Fibroblast of skin of abdomen (primary cell): ENCODE results near the gene UBE3B.

ENCODE experiments used
- DNase-seq: peaks from one replicate; pipeline ENCODE4 v3.0.0-alpha.2; 2013

UBE3B gene

DNA sequence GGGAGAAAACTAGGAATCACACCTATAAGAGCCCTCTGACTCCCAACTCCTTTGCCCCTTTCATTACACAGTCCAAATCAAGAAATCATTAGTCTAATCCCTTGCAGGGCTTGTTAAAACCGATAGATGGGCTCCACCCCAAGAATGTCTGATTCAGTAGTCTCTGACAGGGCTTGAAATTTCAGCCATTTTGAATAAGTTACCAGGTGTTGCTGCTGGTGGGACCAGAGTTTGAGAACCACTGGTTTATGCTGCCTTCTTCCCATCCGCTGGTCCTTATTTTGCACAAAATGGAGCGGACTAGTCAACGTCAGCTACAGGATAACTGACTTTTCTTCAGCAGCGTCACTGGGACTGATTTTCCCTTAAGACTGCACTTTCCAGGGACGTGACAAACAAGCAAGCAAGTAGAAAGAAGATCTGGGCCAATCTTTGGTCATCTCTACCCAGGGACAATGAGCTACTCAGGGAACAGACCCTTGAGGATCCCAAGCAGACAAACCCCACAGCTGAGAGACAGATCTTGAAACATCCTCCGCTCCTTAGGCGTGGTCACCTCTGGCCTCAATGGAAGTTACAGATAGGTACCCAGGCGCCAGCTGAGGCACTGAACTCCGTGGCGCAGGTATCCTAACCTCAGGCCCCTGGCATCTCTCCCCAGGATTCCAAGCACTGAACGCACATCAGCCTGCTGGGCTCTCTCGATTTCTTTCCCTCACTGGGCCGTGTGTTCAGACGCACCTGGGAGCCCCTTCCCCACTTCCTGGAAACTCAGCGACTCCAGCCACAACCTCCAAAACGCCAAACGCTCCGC, 1.2 kb upstream of the UBE3B start:
- DNase-seq, result peak; percentile 30

DNA sequence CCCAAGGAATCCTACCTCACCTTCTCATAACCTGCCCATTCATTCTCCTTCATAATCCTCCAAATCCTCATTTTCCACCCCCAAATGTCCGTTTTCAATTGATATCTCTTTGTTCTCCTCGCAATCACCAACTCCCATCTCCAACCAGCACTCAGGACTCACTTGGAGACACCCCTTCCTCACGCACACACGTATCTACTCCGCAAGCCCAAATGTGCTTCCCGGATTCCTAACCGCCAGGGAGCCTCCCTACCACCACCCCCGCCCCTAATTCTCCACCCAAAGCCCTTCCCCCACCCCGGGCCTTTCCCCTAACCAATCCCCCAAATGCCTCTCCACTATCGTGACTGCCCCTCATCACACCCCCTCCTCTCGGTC, 638 bp upstream of the UBE3B start:
- DNase-seq, result no peak

DNA sequence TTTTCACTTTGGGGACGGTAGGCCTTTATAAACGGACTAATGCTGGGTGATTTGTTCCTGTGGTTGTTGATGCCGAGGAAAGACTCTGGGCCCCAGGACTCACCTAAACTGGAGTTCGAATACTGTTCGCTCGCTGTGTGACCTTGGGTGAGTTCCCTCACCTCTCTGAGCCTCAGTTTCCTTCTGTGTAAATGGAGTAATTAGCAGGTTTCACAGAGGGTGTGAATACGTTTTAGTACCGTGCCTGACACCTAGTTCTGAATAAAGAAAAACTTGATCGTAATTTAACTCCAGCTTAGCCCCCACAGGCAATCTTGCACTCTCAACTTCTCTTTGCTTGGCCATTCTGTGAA, 505 bp downstream of the UBE3B start:
- DNase-seq, result no peak

DNA sequence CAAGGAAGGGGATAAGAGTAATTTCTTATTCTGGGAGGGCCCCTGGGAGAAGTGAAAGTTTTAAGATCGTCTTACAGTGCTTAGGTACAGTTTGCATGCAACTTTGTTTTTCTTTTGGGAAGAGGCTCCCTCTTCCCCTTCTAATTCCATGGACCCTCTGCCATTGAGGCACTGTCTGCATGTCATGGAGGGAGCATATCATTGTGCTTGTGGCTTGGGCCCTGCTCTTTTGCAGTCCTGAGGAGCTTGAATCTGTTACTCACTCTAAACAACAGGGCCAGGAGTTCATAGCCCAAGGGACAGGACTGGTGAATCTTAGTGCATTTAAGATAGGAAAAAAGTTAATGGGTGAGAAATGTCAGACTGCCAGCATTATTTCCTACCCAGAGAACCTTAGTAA, 2.3 kb downstream of the UBE3B start:
- no peak for DNase-seq

DNA sequence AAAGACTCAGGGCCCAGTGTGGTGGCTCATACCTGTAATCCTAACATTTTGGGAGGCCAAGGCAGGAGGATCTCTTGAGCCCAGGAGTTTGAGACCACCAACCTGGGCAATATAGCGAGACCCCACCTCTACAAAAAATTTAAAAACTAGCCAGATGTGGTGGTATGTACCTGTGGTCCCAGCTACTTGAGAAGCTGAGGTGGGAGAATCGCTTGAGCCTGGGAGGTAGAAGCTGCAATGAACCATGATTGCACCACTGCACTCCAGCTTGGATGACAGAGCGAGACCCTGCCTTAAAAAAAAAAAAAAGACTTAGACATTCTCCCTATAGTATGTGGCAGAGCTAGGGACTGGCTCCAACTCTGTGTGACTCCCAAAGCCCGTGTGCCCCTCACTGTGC, 2.9 kb downstream of the UBE3B start:
- DNase-seq, result no peak

DNA sequence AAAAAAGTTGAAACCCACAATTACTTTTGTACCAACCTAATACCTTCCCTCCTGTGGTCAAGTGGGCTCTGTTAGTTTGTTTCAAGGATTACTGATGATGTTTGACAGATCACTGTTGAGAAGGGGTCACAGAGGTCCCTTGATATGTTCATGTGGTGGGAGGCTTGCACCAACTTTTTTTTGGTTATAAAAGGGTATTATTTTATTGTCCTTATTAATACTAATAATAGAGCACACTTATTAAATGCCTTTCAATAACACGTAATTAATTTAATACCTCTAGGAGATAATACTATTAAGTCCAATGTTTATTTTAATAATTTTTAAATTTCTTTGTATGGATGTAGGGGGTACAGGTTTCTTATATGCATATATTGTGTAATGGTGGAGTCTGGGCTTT, 4.4 kb downstream of the UBE3B start:
- DNase-seq, result no peak

DNA sequence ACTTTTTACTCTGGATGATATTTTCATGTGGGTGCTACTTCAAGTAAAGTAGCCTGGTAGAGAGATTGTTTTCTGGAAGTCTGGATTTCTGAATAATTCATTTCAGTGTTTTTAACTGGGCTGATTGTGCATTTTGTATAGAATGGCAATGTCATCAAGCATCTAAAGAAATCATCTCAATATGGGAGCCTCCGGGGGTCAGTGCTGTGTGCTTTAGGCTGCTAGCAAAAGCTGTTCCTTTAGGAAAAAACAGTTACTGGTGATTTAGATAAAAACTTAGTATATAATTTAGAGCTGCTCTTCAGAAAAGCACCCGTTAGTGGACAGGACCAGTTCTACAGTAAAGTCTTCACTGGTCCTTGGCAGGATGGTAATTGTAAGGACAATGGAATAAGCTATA, 5.1 kb downstream of the UBE3B start:
- DNase-seq, result no peak

DNA sequence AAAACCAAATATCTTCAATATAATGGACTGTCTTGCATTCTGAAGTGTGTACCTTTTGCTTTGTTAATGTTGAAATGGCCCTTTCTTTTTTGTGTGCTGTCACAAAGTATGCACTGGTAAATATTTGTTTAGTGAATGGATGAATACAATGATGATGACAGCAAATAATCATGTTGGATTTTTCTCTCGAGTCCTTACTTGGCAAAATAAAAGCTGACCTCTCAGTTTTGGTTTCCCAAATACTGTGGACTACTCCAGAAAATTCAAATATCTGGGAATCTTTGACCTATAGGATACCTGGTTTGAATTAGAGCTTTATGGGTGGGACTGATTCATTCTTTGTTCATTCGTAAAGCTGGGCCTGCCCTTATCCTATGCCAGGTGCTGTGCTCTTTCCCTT, 5.5 kb downstream of the UBE3B start:
- no peak for DNase-seq

DNA sequence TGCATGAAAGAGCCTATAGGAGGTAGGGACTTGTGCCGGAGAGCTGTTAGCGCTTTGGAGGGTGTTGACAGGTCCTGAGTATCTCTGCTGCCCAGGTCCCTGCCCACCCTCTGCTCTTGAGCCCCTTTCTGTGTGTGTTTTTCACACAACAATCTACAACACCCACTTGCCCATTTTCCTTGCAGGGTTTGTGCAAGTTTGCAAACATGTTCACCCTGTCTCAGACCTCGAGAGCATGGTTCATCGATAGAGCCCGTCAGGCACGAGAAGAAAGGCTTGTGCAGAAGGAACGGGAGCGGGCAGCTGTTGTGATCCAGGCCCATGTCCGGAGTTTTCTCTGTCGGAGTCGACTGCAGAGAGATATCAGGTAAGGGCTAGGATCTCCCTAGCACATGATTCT, 5.9 kb downstream of the UBE3B start:
- DNase-seq, result no peak

DNA sequence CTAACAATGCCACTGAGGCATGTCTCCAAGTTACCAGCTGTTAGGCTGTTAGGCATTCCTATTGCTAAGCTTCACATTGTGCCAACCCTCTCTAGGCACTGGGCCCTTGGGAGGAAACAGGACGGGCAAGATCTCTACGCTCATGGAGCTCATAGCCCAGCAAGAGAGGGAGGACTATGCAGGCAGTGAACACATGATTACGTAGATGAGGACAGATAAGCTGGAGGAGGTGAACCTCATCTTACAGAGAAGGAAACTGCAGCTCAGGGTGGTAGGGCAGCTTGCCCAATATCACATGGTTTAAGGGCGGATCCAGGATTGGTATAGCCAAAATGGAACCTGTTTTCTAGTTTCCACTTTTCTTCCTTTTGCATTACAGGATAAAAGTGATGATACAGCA, 7.8 kb downstream of the UBE3B start:
- no peak for DNase-seq

DNA sequence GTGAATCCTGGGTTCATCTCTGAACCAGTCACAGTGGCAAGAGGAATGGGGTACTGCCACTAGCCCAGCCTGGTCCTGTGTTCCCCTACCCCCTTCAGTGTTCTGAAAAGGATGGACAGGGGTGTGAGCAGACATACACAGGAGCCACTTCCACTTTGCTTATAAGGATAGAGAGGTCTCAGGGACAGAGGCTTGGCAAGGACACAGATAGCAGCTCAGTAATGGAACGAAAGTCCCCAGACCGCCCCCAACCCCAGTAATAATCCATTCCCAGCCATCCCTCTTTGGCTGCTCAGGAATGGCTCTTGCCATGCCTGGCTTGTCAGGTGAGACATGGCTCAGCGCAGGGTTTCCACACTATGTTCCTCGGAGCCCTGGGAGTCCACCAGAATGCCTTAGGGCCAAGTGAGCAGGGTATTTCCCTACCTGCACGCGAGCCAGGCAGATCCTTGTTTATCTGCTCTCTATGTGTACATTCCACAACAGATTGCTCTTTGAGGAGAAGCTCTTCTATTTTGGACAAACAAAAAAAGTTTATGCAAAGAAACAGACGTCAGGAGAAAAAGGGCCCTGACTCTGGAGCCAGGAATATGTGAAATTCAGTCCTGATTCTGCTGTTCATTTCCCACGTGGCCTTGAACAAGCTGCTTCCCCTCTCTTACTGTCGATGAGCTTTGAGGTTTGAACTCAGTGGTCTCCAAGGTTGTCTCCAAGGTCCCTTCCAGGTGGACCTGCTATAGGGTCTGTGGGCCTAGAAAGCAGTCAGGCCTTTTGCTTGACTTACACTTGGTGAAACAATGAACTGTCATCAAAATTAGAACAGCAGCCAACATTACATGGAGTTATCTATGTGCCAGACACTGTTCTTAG, 10.0 kb downstream of the UBE3B start:
- DNase-seq, result no peak

DNA sequence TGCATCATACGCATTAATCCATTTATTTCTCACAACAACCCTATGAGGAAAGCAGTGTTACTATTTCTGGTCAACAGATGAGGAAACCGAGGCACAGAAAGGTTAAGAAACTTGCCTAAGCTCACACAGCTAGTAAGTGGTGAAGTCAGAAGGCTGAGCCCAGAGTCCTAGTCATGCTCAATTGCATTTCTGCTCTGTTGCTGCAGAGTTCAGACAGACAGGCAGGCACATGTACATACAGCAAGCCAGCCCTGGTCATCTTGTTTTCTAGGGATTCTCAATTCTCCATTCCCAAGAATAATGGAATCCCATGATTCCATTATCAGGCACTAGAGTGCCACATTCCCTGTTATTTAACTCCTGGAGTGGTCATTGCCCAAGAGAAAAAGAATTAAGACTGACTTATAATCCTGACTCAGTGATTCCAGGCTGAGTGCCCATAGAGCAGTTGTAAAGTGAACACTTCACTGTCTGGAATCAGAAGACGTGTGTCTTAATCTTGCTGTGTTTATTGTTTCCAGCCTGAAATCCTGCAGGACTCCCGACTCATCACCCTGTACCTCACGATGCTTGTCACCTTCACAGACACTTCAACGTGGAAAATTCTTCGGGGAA, 10.7 kb downstream of the UBE3B start:
- no peak for DNase-seq

DNA sequence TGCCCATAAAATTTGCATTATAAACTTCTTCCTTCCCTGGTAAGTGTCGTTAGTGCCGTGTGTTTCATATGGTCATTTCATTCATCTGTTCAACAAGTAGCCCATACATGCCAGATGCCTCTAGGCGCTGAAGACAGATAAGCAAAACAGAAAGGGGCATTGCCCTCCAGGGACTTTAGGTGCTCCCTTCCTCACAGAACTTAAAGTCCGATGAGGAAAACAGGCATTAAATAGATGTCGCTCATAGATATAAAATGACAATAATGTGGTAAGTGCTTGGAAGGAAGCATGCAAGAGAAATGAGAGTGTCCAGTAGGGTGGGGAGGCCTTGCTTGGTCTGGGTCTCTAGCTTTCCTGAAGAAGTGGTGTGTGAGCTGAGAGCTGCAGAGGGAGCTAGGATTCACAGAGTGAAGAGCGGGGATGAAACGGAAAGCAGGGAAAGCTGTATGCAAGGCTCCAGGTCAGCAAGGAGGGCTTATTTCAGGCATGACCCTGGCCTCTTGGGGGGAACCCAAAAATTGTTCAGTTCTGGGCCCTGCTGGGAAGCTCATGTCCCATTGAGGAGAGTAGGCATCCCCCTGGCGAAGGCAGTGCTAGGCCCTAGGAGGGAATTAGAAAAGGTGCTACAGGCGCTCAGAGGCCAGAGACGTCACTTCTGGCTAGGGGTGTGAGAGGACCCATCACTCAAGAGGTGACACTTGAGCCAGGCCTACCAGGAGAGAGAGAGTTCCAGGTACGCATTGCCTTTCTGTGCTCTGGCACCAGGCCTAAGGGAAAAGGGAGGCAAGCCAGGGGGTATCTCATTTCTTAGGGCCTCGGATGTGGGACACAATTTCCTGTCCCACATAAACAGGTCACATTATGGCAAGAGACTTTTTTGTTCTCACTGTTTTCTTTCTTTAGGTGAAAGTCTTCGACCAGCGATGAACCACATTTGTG, 11.9 kb downstream of the UBE3B start:
- DNase-seq, result no peak

DNA sequence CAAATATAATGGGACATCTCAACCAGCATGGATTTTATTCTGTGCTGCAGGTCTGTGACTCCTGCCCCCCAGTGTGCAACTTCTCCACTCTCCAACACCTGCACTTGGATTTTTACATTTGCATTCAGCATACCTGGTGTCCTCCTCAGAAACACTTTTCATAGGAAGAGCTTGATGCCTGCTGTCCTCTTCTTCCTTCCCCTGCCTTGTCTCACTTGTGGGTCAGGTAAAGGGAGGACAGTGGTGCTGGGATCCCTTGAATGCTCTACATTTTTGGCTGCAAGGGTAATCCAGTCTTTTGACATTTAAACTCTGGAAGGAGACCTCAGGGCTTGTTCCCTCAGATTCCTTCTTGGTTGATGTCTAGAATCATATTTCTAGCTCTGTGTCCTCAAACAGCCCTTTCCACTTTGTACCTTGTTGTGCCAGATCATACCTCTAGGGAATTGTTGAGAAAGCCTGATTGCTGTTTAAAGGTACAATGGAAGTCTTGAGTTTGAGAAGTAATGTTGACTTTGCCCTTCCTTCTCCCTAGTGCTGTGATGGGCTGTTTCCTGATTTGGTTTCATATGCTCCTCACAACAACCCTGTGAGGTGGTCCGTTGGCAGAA, 12.6 kb downstream of the UBE3B start:
- DNase-seq, result no peak

DNA sequence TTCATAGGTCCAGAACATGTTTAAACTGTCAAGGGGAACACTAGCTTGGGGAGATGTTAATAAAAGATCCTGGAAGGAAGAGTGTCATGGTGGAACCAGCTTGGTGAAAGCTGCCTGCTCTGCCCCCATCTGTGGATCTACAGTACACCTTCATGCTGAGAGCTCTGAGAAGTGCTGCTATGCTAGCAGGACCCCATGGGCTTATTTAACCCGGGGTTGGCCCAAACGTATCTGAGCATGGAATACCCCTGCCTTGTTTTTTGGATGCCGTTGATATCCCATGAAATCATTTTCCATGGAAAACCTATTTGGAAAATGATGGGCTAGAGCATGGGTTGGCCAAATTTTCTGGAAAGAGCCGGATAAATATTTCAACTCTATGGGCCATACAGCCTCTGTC, 14.2 kb downstream of the UBE3B start:
- no peak for DNase-seq

DNA sequence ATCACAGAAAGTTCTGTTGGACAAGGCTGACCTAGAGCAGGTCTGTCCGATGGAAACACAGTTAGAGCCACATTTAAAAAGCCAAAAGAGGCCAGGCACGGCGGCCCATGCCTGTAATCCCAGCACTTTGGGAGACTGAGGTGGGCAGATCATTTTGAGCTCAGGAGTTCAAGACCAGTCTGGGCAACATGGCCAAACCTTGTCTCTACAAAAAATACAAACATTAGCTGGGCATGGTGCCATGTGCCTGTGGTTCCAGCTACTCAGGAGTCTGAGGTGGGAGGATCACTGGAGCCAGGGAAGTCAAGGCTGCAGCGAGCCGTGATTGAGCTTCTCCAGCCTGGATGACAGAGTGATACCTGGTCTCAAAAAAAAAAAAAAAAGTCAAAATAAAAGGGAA, 14.9 kb downstream of the UBE3B start:
- DNase-seq, result no peak

DNA sequence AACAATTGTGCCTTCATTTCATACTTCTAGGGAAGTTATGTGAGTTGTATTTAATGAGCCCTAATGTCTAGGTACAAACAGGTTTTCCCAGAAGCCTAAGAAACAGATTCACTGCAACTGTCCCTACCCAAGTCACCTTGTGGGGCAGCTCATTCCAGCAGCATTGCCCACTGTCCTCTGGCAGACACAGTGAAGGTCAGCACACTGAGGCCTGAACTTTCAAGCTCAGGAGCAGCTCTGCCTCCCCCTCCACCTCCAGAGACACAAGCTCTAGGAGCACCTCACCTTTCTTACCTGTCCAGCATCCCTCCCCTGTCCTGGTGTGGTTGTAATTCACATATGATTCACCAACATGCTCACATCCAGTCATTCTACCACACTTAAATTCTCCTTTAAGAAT, 15.7 kb downstream of the UBE3B start:
- DNase-seq, result no peak

DNA sequence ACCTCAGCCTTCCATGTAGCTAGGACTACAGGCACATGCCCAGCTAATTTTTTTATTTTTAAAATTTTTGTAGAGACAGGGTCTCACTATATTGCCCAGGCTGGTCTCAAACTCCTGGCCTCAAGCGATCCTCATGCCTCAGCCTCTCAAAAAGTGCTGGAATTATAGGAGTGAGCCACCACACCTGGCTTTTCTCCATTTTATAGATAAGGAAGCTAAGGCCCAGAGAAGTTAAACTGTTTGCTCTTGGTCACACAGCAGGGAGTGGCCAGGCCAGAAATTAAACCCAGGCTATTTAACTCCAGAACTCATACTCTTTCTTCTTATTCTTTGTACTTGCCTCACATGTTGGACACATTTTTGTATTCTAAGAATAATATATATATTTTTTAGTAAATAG, 16.5 kb downstream of the UBE3B start:
- no peak for DNase-seq

DNA sequence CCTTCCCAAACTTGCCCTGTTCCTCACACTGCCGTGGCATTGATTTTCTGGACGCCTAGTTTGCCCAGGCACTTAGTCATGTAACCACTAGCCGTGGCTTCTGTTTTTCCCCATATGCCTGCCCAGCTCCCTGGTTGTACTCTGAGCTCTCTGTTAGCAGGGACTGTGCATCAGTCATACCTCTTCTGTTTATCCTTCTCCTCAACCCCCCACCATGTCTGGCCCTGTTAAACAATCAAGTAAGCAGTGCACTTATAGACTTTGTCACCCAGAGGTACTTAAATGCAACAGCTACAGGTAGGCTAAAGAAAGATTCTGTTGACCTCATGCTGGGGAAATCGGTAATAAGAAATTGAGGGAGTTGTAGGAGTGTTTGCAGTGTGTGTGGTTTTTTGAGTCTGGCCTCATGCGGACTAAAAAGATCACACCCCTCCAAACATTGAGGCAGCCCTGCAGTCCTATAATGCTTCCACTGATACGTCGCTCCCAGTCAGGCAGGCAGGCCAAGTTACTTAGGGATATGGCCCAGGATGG, 17.0 kb downstream of the UBE3B start:
- DNase-seq, result no peak

DNA sequence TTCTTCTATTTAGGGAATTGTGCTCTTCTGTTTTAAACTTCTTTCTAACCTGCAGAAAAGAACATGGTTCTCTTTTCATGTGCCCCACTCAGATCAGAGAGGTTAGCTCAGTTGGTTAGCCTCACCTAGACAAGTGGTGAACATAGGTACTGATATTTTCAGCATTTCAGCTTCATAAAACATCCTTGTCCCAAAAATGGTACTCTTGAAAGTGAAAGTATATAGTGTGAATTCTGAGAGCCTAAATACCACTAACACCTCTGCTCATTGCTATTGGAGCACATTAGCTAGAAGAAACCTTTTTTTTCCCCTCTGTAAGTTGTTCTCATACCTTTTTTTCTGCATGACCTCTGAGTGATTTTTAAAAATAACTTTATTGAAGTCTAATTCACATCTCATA, 17.6 kb downstream of the UBE3B start:
- DNase-seq, result no peak

DNA sequence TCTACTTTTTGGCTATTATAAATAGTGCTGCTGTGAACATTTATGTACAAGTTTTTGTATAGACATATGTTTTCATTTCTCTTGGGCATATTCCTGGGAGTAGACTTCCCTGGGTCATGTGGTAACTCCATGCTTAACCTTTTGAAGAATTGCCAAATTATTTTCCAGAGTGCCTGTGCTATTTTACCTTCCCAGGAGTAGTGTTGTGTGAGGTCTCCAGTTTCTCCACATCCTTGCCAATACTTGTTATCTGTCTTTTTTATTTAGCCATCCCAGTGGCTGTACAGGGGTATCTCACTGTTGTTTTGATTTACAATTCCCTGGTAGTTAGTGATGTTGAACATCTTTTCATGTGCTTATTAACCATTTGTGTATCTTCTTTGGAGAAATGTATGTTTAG, 18.9 kb downstream of the UBE3B start:
- no peak for DNase-seq

DNA sequence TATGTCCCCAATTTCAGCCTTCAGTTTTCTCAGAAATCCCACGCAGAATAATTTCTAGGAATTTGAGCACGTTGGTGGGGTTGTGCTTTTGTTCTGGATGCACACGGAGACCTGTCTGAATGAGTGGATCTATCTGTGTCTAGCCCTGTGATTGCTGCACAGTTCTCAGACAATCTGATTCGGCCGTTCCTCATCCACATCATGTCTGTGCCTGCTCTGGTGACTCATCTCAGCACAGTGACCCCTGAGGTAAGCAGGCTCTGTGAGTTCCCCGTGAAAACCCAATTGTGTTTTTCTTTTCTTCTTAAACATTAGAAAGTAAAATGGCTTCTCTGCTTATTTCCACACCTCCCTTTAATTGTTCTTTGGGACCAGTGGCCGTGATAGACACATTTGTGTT, 20.2 kb downstream of the UBE3B start:
- no peak for DNase-seq
